ENCODE results near the gene PTPN1.

GRCh38 chr20:50604451-50604850 lies 94.3 kb downstream of the PTPN1 start:
- no peak for TF ChIP-seq POLR2AphosphoS5 (IDR thresholded peaks at IDR 0.05; ENCODE audit: low read depth, low read length)
- no peak for TF ChIP-seq POLR2A (IDR thresholded peaks at IDR 0.05; ENCODE audit: low read depth, low read length)
- no peak for TF ChIP-seq TAF1 (IDR thresholded peaks at IDR 0.05; ENCODE audit: low read depth, low read length)
- no peak for TF ChIP-seq POU2F2 (IDR thresholded peaks at IDR 0.05; ENCODE audit: low read depth, low read length)
